CD4-positive, CD25-positive, alpha-beta regulatory T cell (primary cell): Measurements from ENCODE around the gene SORCS2. TPM values are rescaled to one million over a fixed set of nuclear protein-coding genes. Genes with fewer than 3 reads are reported as not detected.

Experiments
- ATAC-seq, 2 donors: fragments of 150-1000 bp; cut with Tn5 transposase; one replicate each; pipeline ENCODE4 v1.10.0; 2021; ENCODE audit warnings: low read depth in 2 of 2, moderate number of reproducible peaks in 2 of 2, moderate library complexity in 1 of 2
- DNase-seq, 3 donors: peaks; one replicate each; pipeline versions ENCODE4 v3.0.0 to v3.0.0-alpha.2; 2012 to 2022; ENCODE audit warnings: mixed read lengths in 1 of 3
- H3K27ac ChIP-seq: one replicate; pipeline ENCODE4 v1.7.0; 2013; ENCODE audit warnings: mild to moderate bottlenecking, low read length; ENCODE audit not compliant: insufficient read depth, poor library complexity, severe bottlenecking
- H3K27me3 ChIP-seq: one replicate; pipeline ENCODE4 v1.7.0; 2013; ENCODE audit warnings: low read length; ENCODE audit not compliant: control insufficient read depth, insufficient read depth
- H3K36me3 ChIP-seq: one replicate; pipeline ENCODE4 v1.7.0; 2013; ENCODE audit warnings: mild to moderate bottlenecking, low read length, moderate library complexity; ENCODE audit not compliant: control insufficient read depth, insufficient read depth
- H3K4me1 ChIP-seq: 2 replicates; pipeline ENCODE4 v1.7.0; 2013; ENCODE audit warnings: mild to moderate bottlenecking, low read length; ENCODE audit not compliant: insufficient read depth, control insufficient read depth, poor library complexity, severe bottlenecking
- H3K4me3 ChIP-seq: one replicate; pipeline ENCODE4 v1.7.0; 2013; ENCODE audit warnings: low read depth, mild to moderate bottlenecking, low read length, moderate library complexity
- H3K9me3 ChIP-seq, 2 experiments: 1 replicate in 1 of 2; 2 replicates in 1 of 2; pipeline ENCODE4 v1.7.0; 2013; ENCODE audit warnings: low read length in 2 of 2, mild to moderate bottlenecking in 1 of 2, moderate library complexity in 1 of 2; ENCODE audit not compliant: control insufficient read depth in 2 of 2
- H3K27ac Mint-ChIP-seq, 3 donors: one replicate each; pipeline ENCODE4 v1.8.0; 2020 to 2022; ENCODE audit warnings: mild to moderate bottlenecking in 3 of 3, mixed read lengths in 3 of 3, moderate library complexity in 2 of 3
- H3K27me3 Mint-ChIP-seq: one replicate; pipeline ENCODE4 v1.8.0; 2022; ENCODE audit warnings: mild to moderate bottlenecking, mixed read lengths
- H3K36me3 Mint-ChIP-seq: one replicate; pipeline ENCODE4 v1.8.0; 2020; ENCODE audit warnings: mixed read lengths
- H3K4me1 Mint-ChIP-seq, 4 donors: one replicate each; pipeline ENCODE4 v1.8.0; 2020 to 2022; ENCODE audit warnings: mixed read lengths in 4 of 4, mild to moderate bottlenecking in 1 of 4
- H3K4me3 Mint-ChIP-seq, 4 donors: one replicate each; pipeline ENCODE4 v1.8.0; 2020 to 2022; ENCODE audit warnings: mild to moderate bottlenecking in 4 of 4, mixed read lengths in 4 of 4, moderate library complexity in 3 of 4
- H3K9me3 Mint-ChIP-seq, 7 donors: one replicate each; pipeline ENCODE4 v1.8.0; 2020 to 2022; ENCODE audit warnings: mixed read lengths in 7 of 7, mild to moderate bottlenecking in 3 of 7, moderate library complexity in 2 of 7
- polyA plus RNA-seq, 4 donors: library from polyadenylated mRNA; unstranded; fragments of 300-500 nt; fragmentation: Illumina TruSeq; gene quantifications; one replicate each; pipeline ENCODE4 v1.2.3, GENCODE V29; 2021
- total RNA-seq: library from RNA; stranded (reverse); gene quantifications from one replicate; pipeline ENCODE4 v1.2.3, GENCODE V29; 2022

Gene SORCS2
- total and polyA plus RNA-seq, 5 donors from 2014 or later: not detected

DNA sequence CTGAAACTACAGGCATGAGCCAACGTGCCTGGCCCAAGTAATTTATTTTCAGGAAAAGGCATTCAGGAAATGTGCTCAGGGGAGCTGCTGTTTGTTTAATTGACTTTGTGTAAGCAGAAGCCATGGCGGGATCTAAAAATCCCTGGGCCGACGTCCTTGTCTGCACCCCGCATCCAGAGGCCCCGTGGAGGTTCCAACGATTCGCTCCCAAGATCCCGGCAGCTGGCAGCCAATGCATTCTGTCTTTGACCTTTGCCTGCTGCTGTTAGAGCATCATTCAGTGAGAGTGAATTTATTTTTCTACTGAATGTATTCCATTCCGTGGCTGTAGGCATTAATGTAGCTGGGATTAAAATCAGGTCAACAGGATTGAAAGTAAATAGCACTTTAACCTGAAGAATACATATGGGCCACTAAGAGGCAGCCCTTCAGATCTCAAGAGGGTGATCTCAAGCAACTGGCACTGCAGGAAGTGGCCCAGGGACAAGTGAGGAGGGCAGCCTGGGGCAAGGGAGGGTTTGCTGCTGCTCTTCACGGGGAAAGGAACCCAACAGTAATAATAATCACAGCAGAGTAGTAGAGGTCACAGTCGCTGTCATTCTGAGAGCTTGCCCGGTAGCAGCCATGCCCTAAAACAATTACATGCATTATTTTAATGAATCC is 167.2 kb downstream of the SORCS2 start:
- DNase-seq (no peak), ATAC-seq (no peak)
- H3K27me3 ChIP-seq: no peaks in the 10 kb centered on the region
- peaks cover 0 to 1% (median 0%) of the 10 kb centered on the region in 7 donors for H3K9me3 Mint-ChIP-seq
- no peaks in the 10 kb centered on the region for H3K36me3 ChIP-seq
- H3K4me3 Mint-ChIP-seq: no peak overlapping the region
- no peaks in the 10 kb centered on the region for H3K36me3 Mint-ChIP-seq
- no peak overlapping the region for H3K27ac Mint-ChIP-seq
- no peaks in the 10 kb centered on the region for H3K27me3 Mint-ChIP-seq
- H3K4me1 ChIP-seq: no peaks in the 10 kb centered on the region
- H3K27ac ChIP-seq: no peak overlapping the region
- no peaks in the 10 kb centered on the region for H3K9me3 ChIP-seq
- H3K4me3 ChIP-seq: no peak overlapping the region
- no peaks in the 10 kb centered on the region for H3K4me1 Mint-ChIP-seq

DNA sequence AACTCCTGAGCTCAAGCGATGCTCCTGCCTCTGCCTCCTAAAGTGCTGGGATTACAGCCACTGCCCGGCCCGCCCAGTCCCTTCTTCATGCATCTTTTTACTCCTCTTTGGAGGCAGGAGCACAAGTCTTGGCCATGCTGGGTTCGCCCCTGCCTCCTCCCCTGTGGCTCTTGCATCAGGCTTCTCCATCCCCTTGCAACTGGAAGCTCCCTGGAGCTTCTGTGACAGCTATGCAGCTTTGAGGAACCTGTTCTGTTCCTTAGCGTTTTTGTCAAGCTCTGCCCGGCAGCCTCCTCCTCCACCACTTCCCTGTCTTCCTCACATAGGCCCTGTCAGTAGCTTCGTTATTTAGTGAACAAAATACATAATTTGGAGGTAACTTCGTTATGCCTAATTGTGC is 168.5 kb downstream of the SORCS2 start:
- Mint-ChIP-seq H3K27me3 (no peaks in the 10 kb centered on the region), H3K4me1 (no peaks in the 10 kb centered on the region), H3K9me3 (peaks cover 0 to 1% (median 0%) of the 10 kb centered on the region in 7 donors), H3K4me3 (no peak overlapping the region), H3K27ac (no peak overlapping the region), H3K36me3 (no peaks in the 10 kb centered on the region)
- no peaks in the 10 kb centered on the region for H3K36me3 ChIP-seq
- no peaks in the 10 kb centered on the region for H3K9me3 ChIP-seq
- ATAC-seq (no peak), DNase-seq (no peak)
- no peak overlapping the region for H3K27ac ChIP-seq
- no peak overlapping the region for H3K4me3 ChIP-seq
- H3K27me3 ChIP-seq: no peaks in the 10 kb centered on the region
- H3K4me1 ChIP-seq: no peaks in the 10 kb centered on the region

DNA sequence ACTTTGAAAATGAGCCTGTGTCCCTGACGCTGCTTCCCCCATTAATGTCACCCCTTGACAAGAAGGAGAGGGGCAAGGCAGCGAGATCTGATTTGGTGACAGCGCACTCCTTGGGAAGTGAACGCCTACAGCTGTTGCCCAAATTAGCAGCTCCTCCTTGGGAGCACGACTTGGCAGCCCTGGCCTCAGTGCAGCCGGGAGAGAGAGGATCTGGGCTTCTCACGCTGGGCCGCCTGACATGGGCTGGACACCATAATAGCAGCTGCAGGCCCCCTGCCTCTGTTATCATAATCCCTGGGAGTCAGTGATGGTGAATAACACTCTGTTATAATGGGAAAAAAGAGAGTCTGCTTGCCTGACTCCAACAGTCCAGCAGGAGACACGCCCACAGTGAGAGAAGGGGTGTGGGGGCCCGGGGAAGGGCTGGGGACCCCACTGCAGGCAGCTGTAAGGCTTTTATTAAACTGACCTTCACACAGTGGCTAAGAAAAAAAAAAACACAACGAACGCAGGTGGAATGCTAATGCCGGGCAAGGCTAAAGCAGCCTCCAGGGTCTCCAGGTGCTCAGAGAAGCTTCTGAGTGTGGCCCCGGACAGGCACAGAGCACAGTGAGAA is 169.1 kb downstream of the SORCS2 start:
- DNase-seq (no peak), ATAC-seq (no peak)
- H3K27me3 Mint-ChIP-seq: no peaks in the 10 kb centered on the region
- Histone ChIP-seq H3K36me3 (no peaks in the 10 kb centered on the region), H3K27me3 (no peaks in the 10 kb centered on the region), H3K27ac (no peak overlapping the region), H3K4me1 (no peaks in the 10 kb centered on the region), H3K4me3 (no peak overlapping the region), H3K9me3 (no peaks in the 10 kb centered on the region)
- no peak overlapping the region for H3K4me3 Mint-ChIP-seq
- peaks cover 0 to 1% (median 0%) of the 10 kb centered on the region in 7 donors for H3K9me3 Mint-ChIP-seq
- H3K27ac Mint-ChIP-seq: no peak overlapping the region
- H3K36me3 Mint-ChIP-seq: no peaks in the 10 kb centered on the region
- no peaks in the 10 kb centered on the region for H3K4me1 Mint-ChIP-seq

DNA sequence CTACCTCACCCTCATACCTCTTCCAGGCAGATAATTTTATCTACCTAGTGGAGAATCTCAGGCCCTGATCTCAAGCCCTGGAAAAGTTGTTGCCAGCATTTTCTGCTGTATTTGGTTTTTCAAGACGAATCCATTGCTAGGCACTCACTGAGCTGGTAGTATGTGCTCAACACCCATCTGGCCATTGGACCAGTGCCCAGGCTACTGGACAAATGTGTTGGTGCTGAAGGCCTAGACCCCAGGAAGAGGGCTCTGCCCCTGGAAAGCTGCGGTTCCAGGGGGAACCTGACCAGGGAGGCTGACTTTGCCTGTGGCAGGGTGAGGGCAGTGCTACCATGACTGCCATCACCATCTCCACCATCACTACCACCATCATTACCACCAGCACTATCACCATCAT is 170.0 kb downstream of the SORCS2 start:
- Histone ChIP-seq H3K27ac (no peak overlapping the region), H3K4me1 (no peaks in the 10 kb centered on the region), H3K4me3 (no peak overlapping the region), H3K36me3 (no peaks in the 10 kb centered on the region), H3K27me3 (no peaks in the 10 kb centered on the region), H3K9me3 (no peaks in the 10 kb centered on the region)
- Mint-ChIP-seq H3K27me3 (peaks cover 4% of the 10 kb centered on the region), H3K9me3 (peaks cover 0 to 1% (median 0%) of the 10 kb centered on the region in 7 donors), H3K36me3 (no peaks in the 10 kb centered on the region), H3K4me3 (no peak overlapping the region), H3K4me1 (peaks cover 0 to 2% (median 0%) of the 10 kb centered on the region in 4 donors), H3K27ac (no peak overlapping the region)
- ATAC-seq (no peak), DNase-seq (no peak)

DNA sequence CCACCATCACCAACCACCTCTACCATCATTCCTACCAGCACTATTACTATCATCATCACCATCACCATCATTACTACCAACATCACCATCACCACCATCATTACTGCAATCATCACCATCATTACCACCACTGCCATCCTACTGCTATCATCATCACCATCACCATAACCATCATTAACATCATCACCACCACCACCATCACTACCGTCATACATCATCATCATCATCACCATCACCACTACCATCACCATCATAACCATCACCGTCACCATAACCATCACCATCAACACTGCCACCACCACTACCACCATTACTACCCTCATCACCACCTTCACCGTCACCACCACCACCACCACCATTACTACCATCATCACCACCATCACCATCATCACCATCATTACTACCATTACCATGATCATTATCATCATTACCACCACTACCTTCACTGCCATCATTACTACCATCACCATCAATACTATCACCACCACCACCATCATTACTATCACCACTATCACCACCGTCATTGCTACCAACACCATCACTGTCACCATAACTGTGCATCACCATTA is 170.6 kb downstream of the SORCS2 start:
- Mint-ChIP-seq H3K4me1 (peaks cover 0 to 2% (median 0%) of the 10 kb centered on the region in 4 donors), H3K9me3 (peaks cover 0 to 1% (median 0%) of the 10 kb centered on the region in 7 donors), H3K27me3 (peaks cover 4% of the 10 kb centered on the region), H3K27ac (no peak overlapping the region), H3K4me3 (no peak overlapping the region), H3K36me3 (no peaks in the 10 kb centered on the region)
- H3K27me3 ChIP-seq: no peaks in the 10 kb centered on the region
- no peaks in the 10 kb centered on the region for H3K4me1 ChIP-seq
- no peak for ATAC-seq
- no peaks in the 10 kb centered on the region for H3K9me3 ChIP-seq
- DNase-seq: no peak
- H3K27ac ChIP-seq: no peak overlapping the region
- H3K4me3 ChIP-seq: no peak overlapping the region
- H3K36me3 ChIP-seq: no peaks in the 10 kb centered on the region

DNA sequence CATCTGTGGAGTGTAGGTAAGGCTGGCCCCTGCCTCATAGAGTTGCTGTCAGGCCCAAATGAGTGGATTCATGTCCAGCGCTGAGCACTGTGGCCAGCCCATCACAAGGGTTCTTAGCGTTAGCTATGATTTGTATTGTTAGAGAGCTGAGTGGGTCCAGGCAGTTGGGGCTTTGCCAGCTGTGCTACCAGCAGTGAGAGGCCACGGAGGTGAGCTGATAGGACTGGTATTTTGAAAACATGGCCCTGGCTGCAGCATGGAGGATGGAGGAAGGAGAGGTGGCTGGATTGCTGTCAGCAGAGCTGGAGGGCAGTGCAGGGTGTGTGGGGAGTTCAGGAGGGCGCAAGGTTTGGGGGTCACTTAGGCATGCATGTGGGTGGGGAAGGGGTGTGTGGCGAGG is 172.6 kb downstream of the SORCS2 start:
- Histone ChIP-seq H3K4me3 (no peak overlapping the region), H3K4me1 (no peaks in the 10 kb centered on the region), H3K27ac (no peak overlapping the region), H3K9me3 (no peaks in the 10 kb centered on the region), H3K36me3 (no peaks in the 10 kb centered on the region), H3K27me3 (no peaks in the 10 kb centered on the region)
- Mint-ChIP-seq H3K9me3 (peaks cover 0 to 1% (median 0%) of the 10 kb centered on the region in 7 donors), H3K36me3 (no peaks in the 10 kb centered on the region), H3K4me3 (no peak overlapping the region), H3K4me1 (peaks cover 0 to 2% (median 0%) of the 10 kb centered on the region in 4 donors), H3K27me3 (peaks cover 4% of the 10 kb centered on the region), H3K27ac (no peak overlapping the region)
- DNase-seq: no peak
- ATAC-seq: no peak

DNA sequence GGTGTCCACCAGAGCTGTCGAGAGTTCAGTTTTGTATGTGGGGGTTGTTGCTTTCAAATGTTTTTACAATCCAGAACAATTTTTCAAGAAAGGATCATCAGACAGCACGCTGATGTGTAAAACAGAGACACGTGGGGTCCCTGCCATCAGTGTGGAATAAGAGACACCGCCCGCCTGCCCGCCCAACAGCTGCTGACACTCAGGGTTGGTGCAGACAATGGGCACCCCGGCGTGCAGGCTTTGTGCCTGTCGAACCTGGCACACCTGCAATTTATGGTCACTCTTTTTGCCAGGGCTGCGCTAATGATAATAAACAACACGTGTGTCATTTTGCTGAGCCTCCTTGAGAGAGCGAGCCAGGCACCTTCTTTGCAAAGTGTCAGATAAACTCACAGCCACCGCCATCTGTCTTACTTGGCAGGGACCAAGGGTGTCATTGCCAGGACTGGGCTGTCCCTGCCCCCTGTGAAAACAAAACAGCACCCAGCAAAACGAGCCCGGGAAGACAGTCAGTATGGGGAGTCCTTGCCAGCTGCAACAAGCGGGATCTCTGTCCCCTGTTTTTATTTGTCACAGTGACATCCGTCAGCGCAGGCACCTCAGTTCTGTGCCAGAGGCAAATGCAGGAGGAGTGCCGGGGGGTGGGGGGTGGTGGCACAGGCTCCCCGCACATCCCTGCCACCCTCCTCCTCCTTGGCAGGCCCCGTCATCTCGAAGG is 173.3 kb downstream of the SORCS2 start:
- DNase-seq: no peak
- Histone ChIP-seq H3K4me1 (no peaks in the 10 kb centered on the region), H3K9me3 (no peaks in the 10 kb centered on the region), H3K27ac (no peak overlapping the region), H3K36me3 (no peaks in the 10 kb centered on the region), H3K4me3 (no peak overlapping the region), H3K27me3 (no peaks in the 10 kb centered on the region)
- H3K9me3 Mint-ChIP-seq: peaks cover 0 to 1% (median 0%) of the 10 kb centered on the region in 7 donors
- no peaks in the 10 kb centered on the region for H3K36me3 Mint-ChIP-seq
- peaks cover 0 to 2% (median 0%) of the 10 kb centered on the region in 4 donors for H3K4me1 Mint-ChIP-seq
- peaks cover 4% of the 10 kb centered on the region for H3K27me3 Mint-ChIP-seq
- H3K4me3 Mint-ChIP-seq: no peak overlapping the region
- H3K27ac Mint-ChIP-seq: no peak overlapping the region
- ATAC-seq: no peak
